PC-9 (cell line): ENCODE results near the gene EIF4E1B. TPM values are rescaled to one million over a fixed set of nuclear protein-coding genes. Genes with fewer than 3 reads are reported as not detected.

Experiments used
- BruUV-seq: library from RNA; stranded (reverse); fragments of 400-500 nt; replicated peaks from 2 replicates; lab custom pipeline; 2021; lab: Mats Ljungman, UMichigan
- CTCF ChIA-PET: fragments of 300-600 bp; sonication (Branson Sonifier 250); formaldehyde crosslinking; loops from one replicate; lab custom pipeline; 2022; ENCODE audit warnings: antibody characterized with exemption; lab: Charles Lee
- POLR2A ChIA-PET: fragments of 300-600 bp; sonication (Branson Sonifier 250); formaldehyde crosslinking; loops from one replicate; lab custom pipeline; 2022; ENCODE audit warnings: antibody characterized with exemption; ENCODE audit not compliant: unreplicated experiment; lab: Charles Lee
- DNase-seq, 2 experiments: peaks; one replicate each; pipeline versions ENCODE4 v3.0.0 to v3.0.0-alpha.2; 2015 to 2022; ENCODE audit warnings: mixed read lengths in 1 of 2
- H2AFZ ChIP-seq: fragments of 200-600 bp; sonication (generic); 2 replicates; pipeline ENCODE4 v1.8.1; 2017; ENCODE audit warnings: antibody characterized with exemption
- H3F3A ChIP-seq: fragments of 200-600 bp; sonication (generic); 2 replicates; pipeline ENCODE4 v1.8.1; 2017; ENCODE audit warnings: antibody characterized with exemption, mild to moderate bottlenecking, low read depth; ENCODE audit not compliant: insufficient read depth
- H3K27ac ChIP-seq: fragments of 200-600 bp; sonication (generic); 2 replicates; pipeline ENCODE4 v1.6.1; 2016; ENCODE audit warnings: mixed run types
- H3K27me3 ChIP-seq: fragments of 200-600 bp; sonication (generic); 2 replicates; pipeline ENCODE4 v1.6.1; 2016; ENCODE audit warnings: low read depth, mixed run types; ENCODE audit not compliant: insufficient read depth
- H3K36me3 ChIP-seq: fragments of 200-600 bp; sonication (generic); 2 replicates; pipeline ENCODE4 v1.6.1; 2016; ENCODE audit warnings: low read depth, mixed run types
- H3K4me1 ChIP-seq: fragments of 200-600 bp; sonication (generic); replicated peaks from 2 replicates; pipeline ENCODE4 v1.6.1; 2016; ENCODE audit warnings: mixed run types; ENCODE audit not compliant: insufficient read depth
- H3K4me2 ChIP-seq: fragments of 200-600 bp; sonication (generic); 2 replicates; pipeline ENCODE4 v1.6.1; 2017; ENCODE audit warnings: mixed run types
- H3K4me3 ChIP-seq: fragments of 200-600 bp; sonication (generic); 2 replicates; pipeline ENCODE4 v1.6.1; 2016; ENCODE audit warnings: mixed run types
- H3K79me2 ChIP-seq: fragments of 200-600 bp; sonication (generic); 2 replicates; pipeline ENCODE4 v1.6.1; 2017; ENCODE audit warnings: low read depth, mixed run types
- H3K9me2 ChIP-seq: fragments of 200-600 bp; sonication (generic); 2 replicates; pipeline ENCODE4 v1.8.1; 2017; ENCODE audit warnings: mild to moderate bottlenecking; ENCODE audit not compliant: insufficient read depth
- H3K9me3 ChIP-seq: fragments of 200-600 bp; sonication (generic); 2 replicates; pipeline ENCODE4 v1.8.1; 2016; ENCODE audit warnings: low read depth; ENCODE audit not compliant: insufficient read depth
- H4K20me1 ChIP-seq: fragments of 200-600 bp; sonication (generic); 2 replicates; pipeline ENCODE4 v1.8.1; 2017; ENCODE audit not compliant: insufficient read depth
- CTCF ChIP-seq: fragments of 200-600 bp; sonication (generic); conservative IDR thresholded peaks from 2 replicates; pipeline ENCODE4 v1.6.1; 2017; ENCODE audit warnings: mixed run types, antibody characterized with exemption, mild to moderate bottlenecking, moderate library complexity
- EZH2 ChIP-seq: fragments of 200-600 bp; sonication (generic); IDR thresholded peaks from 2 replicates; pipeline ENCODE4 v1.8.0; 2017; ENCODE audit warnings: antibody characterized with exemption, low read depth
- intact Hi-C: fragments of 100-400 bp; cut with micrococcal nuclease; formaldehyde crosslinking; loops from one replicate; pipeline ENCODE4 v1.10.0; 2022; ENCODE audit not compliant: unreplicated experiment
- total RNA-seq: library from RNA; stranded (reverse); gene quantifications from 2 replicates; pipeline ENCODE4 v1.2.3, GENCODE V29; 2021

EIF4E1B gene
- total RNA-seq, 1 experiment from 2014 or later = not detected

GRCh38 chr5:176680226-176680563, 49.7 kb downstream of the EIF4E1B start:
- H3K4me2 ChIP-seq = no peak overlapping the region
- no peaks in the 10 kb centered on the region for H3K36me3 ChIP-seq

GRCh38 chr5:176682016-176682531, 51.6 kb downstream of the EIF4E1B start:
- no peak overlapping the region for H3K27ac ChIP-seq
- BruUV-seq = no TSS peak
- TF ChIP-seq EZH2 (no peak), CTCF (no peak)
- CTCF ChIA-PET = no interaction called here
- no peak overlapping the region for H3K4me2 ChIP-seq
- no peaks in the 10 kb centered on the region for H3K79me2 ChIP-seq
- H3K36me3 ChIP-seq = no peaks in the 10 kb centered on the region
- intact Hi-C loops = no loop called here
- H3K4me1 ChIP-seq = no peaks in the 10 kb centered on the region
- H3K27me3 ChIP-seq = no peaks in the 10 kb centered on the region
- H3K9me3 ChIP-seq = peaks cover 6% of the 10 kb centered on the region; the same call in 1 of the 2 replicates
- no peaks in the 10 kb centered on the region for H3K9me2 ChIP-seq
- POLR2A ChIA-PET = interaction anchor here (0.7 kb wide), 1 partner anchor 342 kb away, joined by 3 read pairs; no protein-coding TSS in a partner anchor
- DNase-seq = no peak
- H2AFZ ChIP-seq = no peak overlapping the region
- H3F3A ChIP-seq = no peaks in the 10 kb centered on the region
- H4K20me1 ChIP-seq = no peaks in the 10 kb centered on the region
- H3K4me3 ChIP-seq = no peak overlapping the region

More at GRCh38 chr5:176680226-176680563, 49.7 kb downstream of the EIF4E1B start:
- CTCF ChIA-PET = no interaction called here
- no peak for TF ChIP-seq CTCF
- no peaks in the 10 kb centered on the region for H3K9me2 ChIP-seq
- H3K27ac ChIP-seq = no peak overlapping the region
- POLR2A ChIA-PET = no interaction called here
- no peak for DNase-seq
- H3K4me3 ChIP-seq = no peak overlapping the region
- H3K4me1 ChIP-seq = peaks cover 14% of the 10 kb centered on the region; the same call in 1 of the 2 replicates
- intact Hi-C loops = no loop called here
- H3K27me3 ChIP-seq = no peaks in the 10 kb centered on the region
- H3K79me2 ChIP-seq = no peaks in the 10 kb centered on the region
- BruUV-seq = no TSS peak
- H2AFZ ChIP-seq = no peak overlapping the region
- no peaks in the 10 kb centered on the region for H4K20me1 ChIP-seq
- H3K9me3 ChIP-seq = peaks cover 5% of the 10 kb centered on the region; the same call in 1 of the 2 replicates
- no peaks in the 10 kb centered on the region for H3F3A ChIP-seq

GRCh38 chr5:176685010-176685409, 54.5 kb downstream of the EIF4E1B start:
- CTCF ChIA-PET = no interaction called here

More at GRCh38 chr5:176685010-176685409, 54.5 kb downstream of the EIF4E1B start:
- Histone ChIP-seq H3F3A (no peaks in the 10 kb centered on the region), H3K4me2 (no peak overlapping the region), H3K4me3 (no peak overlapping the region), H3K27me3 (no peaks in the 10 kb centered on the region), H3K27ac (no peak overlapping the region), H3K9me3 (peaks cover 6% of the 10 kb centered on the region; the same call in 1 of the 2 replicates), H3K79me2 (no peaks in the 10 kb centered on the region), H3K9me2 (no peaks in the 10 kb centered on the region), H2AFZ (no peak overlapping the region), H3K4me1 (0 out of 2 replicates have a peak, but pooled peaks cover 2% of the 10 kb centered on the region), H3K36me3 (no peaks in the 10 kb centered on the region), H4K20me1 (no peaks in the 10 kb centered on the region)
- intact Hi-C loops = no loop called here
- no peak for TF ChIP-seq EZH2
- TF ChIP-seq CTCF = no peak
- BruUV-seq = no TSS peak
- POLR2A ChIA-PET = no interaction called here
- no peak for DNase-seq
